B cell (primary cell): ENCODE results near the gene TMEM120B. TPM values are rescaled to one million over a fixed set of nuclear protein-coding genes. Genes with fewer than 3 reads are reported as not detected.
A peak's percentile ranks its signal among the peaks of the same experiment; 100 is the strongest.

Source experiments
- ATAC-seq: fragments of 200-7000 bp; cut with Tn5 transposase; one replicate; pipeline ENCODE4 v1.10.0; 2021; ENCODE audit warnings: low read depth, mild to moderate bottlenecking, moderate number of reproducible peaks, moderate library complexity
- CTCF ChIA-PET: fragments of 350-600 bp; sonication (Branson Sonifier 250); formaldehyde crosslinking; loops from one replicate; lab custom pipeline; 2021; ENCODE audit warnings: antibody characterized with exemption, inconsistent platforms; lab: Charles Lee
- POLR2A ChIA-PET: fragments of 350-600 bp; sonication (Branson Sonifier 250); formaldehyde crosslinking; loops from one replicate; lab custom pipeline; 2021; ENCODE audit warnings: antibody characterized with exemption; lab: Charles Lee
- DNase-seq: peaks from one replicate; pipeline ENCODE4 v3.0.0; 2013
- H2AFZ ChIP-seq: 2 replicates; pipeline ENCODE4 v1.6.1; 2012; ENCODE audit warnings: mild to moderate bottlenecking, low read depth, low read length; ENCODE audit not compliant: insufficient read depth, poor library complexity, severe bottlenecking
- H3K27ac ChIP-seq, 2 donors: 1 replicate in 1 of 2; 2 replicates in 1 of 2; pipeline ENCODE4 v1.5.1; 2012 to 2013; ENCODE audit warnings: low read length in 2 of 2, mild to moderate bottlenecking in 2 of 2, moderate library complexity in 1 of 2
- H3K27me3 ChIP-seq, 4 experiments: fragments of 200-600 bp in 1 of 4; sonication (generic) in 1 of 4; replicated peaks in 1 of 4; 1 replicate in 2 of 4; 2 replicates in 2 of 4; pipeline versions ENCODE4 v1.6.1 to v1.7.0; 2013 to 2016; ENCODE audit warnings: low read length in 3 of 4, mild to moderate bottlenecking in 2 of 4, mixed read lengths in 1 of 4, moderate library complexity in 1 of 4; ENCODE audit not compliant: insufficient read depth in 4 of 4, control insufficient read depth in 3 of 4; ENCODE audit errors: control extremely low read depth in 1 of 4
- H3K36me3 ChIP-seq, 2 experiments: replicated peaks in 1 of 2; 1 replicate in 1 of 2; 2 replicates in 1 of 2; pipeline versions ENCODE4 v1.6.1 to v1.7.1; 2013; ENCODE audit warnings: low read length in 1 of 2; ENCODE audit not compliant: insufficient read depth in 2 of 2, control insufficient read depth in 1 of 2; ENCODE audit errors: control extremely low read depth in 1 of 2, extremely low read depth in 1 of 2
- H3K4me1 ChIP-seq, 2 donors: fragments of 200-600 bp in 1 of 2; sonication (generic) in 1 of 2; 1 replicate in 1 of 2; 2 replicates in 1 of 2; pipeline versions ENCODE4 v1.5.1 to v1.6.1; 2013 to 2017; ENCODE audit warnings: low read length in 2 of 2; ENCODE audit not compliant: control insufficient read depth in 2 of 2, insufficient read depth in 2 of 2
- H3K4me2 ChIP-seq: replicated peaks from 2 replicates; pipeline ENCODE3; 2012; ENCODE audit warnings: mild to moderate bottlenecking, low read depth, low read length; ENCODE audit not compliant: poor library complexity, severe bottlenecking
- H3K4me3 ChIP-seq, 5 experiments: fragments of 200-600 bp in 1 of 5; sonication (generic) in 1 of 5; 1 replicate in 3 of 5; 2 replicates in 2 of 5; pipeline versions ENCODE4 v1.5.1 to v1.7.0; 2011 to 2016; ENCODE audit warnings: low read length in 4 of 5, mild to moderate bottlenecking in 4 of 5, low read depth in 2 of 5, control low read depth in 1 of 5, moderate library complexity in 1 of 5; ENCODE audit not compliant: insufficient read depth in 1 of 5; ENCODE audit errors: control extremely low read depth in 1 of 5, extremely low read depth in 1 of 5
- H3K79me2 ChIP-seq: fragments of 200-600 bp; sonication (generic); one replicate; pipeline ENCODE4 v1.6.0; 2016; ENCODE audit warnings: low read length; ENCODE audit not compliant: control insufficient read depth, insufficient read depth
- H3K9ac ChIP-seq: fragments of 200-600 bp; sonication (generic); 2 replicates; pipeline ENCODE4 v1.6.1; 2017; ENCODE audit warnings: mild to moderate bottlenecking, low read length, moderate library complexity
- H3K9me3 ChIP-seq, 3 donors: one replicate each; pipeline versions ENCODE4 v1.6.1 to v1.7.1; 2013; ENCODE audit warnings: low read length in 2 of 3; ENCODE audit not compliant: control insufficient read depth in 2 of 3, insufficient read depth in 1 of 3; ENCODE audit errors: control extremely low read depth in 1 of 3
- H4K20me1 ChIP-seq: 2 replicates; pipeline ENCODE4 v1.6.0; 2012; ENCODE audit warnings: mild to moderate bottlenecking, low read length; ENCODE audit not compliant: insufficient read depth, control insufficient read depth, poor library complexity, severe bottlenecking
- H3K27ac Mint-ChIP-seq: one replicate; pipeline ENCODE4 v1.8.0; 2021; ENCODE audit warnings: mixed read lengths
- H3K27me3 Mint-ChIP-seq: one replicate; pipeline ENCODE4 v1.8.0; 2021; ENCODE audit warnings: mixed read lengths
- H3K4me1 Mint-ChIP-seq: one replicate; pipeline ENCODE4 v1.8.0; 2021; ENCODE audit warnings: mixed read lengths
- H3K4me3 Mint-ChIP-seq: one replicate; pipeline ENCODE4 v1.8.0; 2021; ENCODE audit warnings: mixed read lengths
- H3K9me3 Mint-ChIP-seq: one replicate; pipeline ENCODE4 v1.8.0; 2022; ENCODE audit warnings: mixed read lengths; ENCODE audit not compliant: insufficient read depth
- CTCF ChIP-seq: fragments of 200-600 bp; IDR thresholded peaks from one replicate; pipeline ENCODE4 v1.8.0; 2022; ENCODE audit warnings: antibody characterized with exemption, mild to moderate bottlenecking
- EZH2 ChIP-seq: IDR thresholded peaks from 2 replicates; pipeline ENCODE4 v1.6.1; 2012; ENCODE audit warnings: borderline replicate concordance, low read depth, mild to moderate bottlenecking, moderate library complexity, low read length; ENCODE audit not compliant: insufficient read depth, poor library complexity, severe bottlenecking
- WGBS: methylation state at CpG from one replicate; pipeline ENCODE4 v1.1.5; 2013; ENCODE audit warnings: missing lambda C conversion rate; ENCODE audit not compliant: insufficient coverage; 5-methylcytosine and 5-hydroxymethylcytosine counted together
- intact Hi-C: fragments of 100-400 bp; cut with micrococcal nuclease; formaldehyde crosslinking; loops from one replicate; pipeline ENCODE4 v1.10.0; 2022
- polyA plus RNA-seq: library from polyadenylated mRNA; depleted of rRNA; stranded (reverse); fragments of >200 nt; gene quantifications from 2 replicates; pipeline ENCODE4 v1.2.3, GENCODE V29; 2012
- total RNA-seq, 2 donors: library from RNA; stranded (reverse); fragments of 120-200 nt in 1 of 2; gene quantifications; 1 replicate in 1 of 2; 2 replicates in 1 of 2; pipeline versions ENCODE4 v1.2.3 to v1.2.4, GENCODE V29; 2013 to 2022

Gene TMEM120B
- total and polyA plus RNA-seq, 2 donors (not counting 1 experiment from before 2014, with no cell fraction given), result 9.2 to 9.7 TPM

- intact Hi-C loops, result loop anchor here (1.0 to 5.0 kb wide), 6 partner anchors 14 to 177 kb away; partner anchors contain the start of genes ORAI1 and PSMD9
- ATAC-seq, result no peak
- peak overlapping the region; percentile 92 for H3K4me3 Mint-ChIP-seq
Observed at GRCh38 chr12:121711361-121712189, 977 bp upstream of the TMEM120B start.

More at GRCh38 chr12:121711361-121712189, 977 bp upstream of the TMEM120B start:
- H3K4me1 Mint-ChIP-seq, result peaks cover 25% of the 10 kb centered on the region
- Histone ChIP-seq H3K4me2 (peak overlapping the region; percentile 92), H3K27me3 (no peaks in the 10 kb centered on the region), H3K9me3 (no peaks in the 10 kb centered on the region), H3K27ac (peak overlapping the region; percentile 48 to 63), H3K9ac (peak overlapping the region; percentile 80), H4K20me1 (no peaks in the 10 kb centered on the region), H3K79me2 (peaks cover 8% of the 10 kb centered on the region), H3K4me3 (peak overlapping the region; percentile 83 to 97 (median 89)), H3K36me3 (no peaks in the 10 kb centered on the region), H2AFZ (peak overlapping the region; percentile 89), H3K4me1 (peaks cover 22 to 28% of the 10 kb centered on the region in 2 donors)
- no peaks in the 10 kb centered on the region for H3K27me3 Mint-ChIP-seq
- CTCF ChIA-PET, result interaction anchor here (0.6 to 5.1 kb wide), 19 partner anchors 10 to 311 kb away, joined by 3 to 60 read pairs (median 3); partner anchors contain the start of genes ORAI1, RHOF and RNF34
- TF ChIP-seq EZH2 (no peak), CTCF (no peak)
- 64% methylated on average over 12 of the region's 24 CpGs for WGBS
- no peak for DNase-seq
- peak overlapping the region; percentile 89 for H3K27ac Mint-ChIP-seq
- no peaks in the 10 kb centered on the region for H3K9me3 Mint-ChIP-seq
- POLR2A ChIA-PET, result interaction anchor here (1.0 to 1.4 kb wide), 4 partner anchors 70 to 94 kb away, joined by 3 to 4 read pairs (median 3); no protein-coding TSS in a partner anchor
